Muscle layer of colon (tissue), 2 donors: ENCODE measurements around the gene PRKCD.

Experiments used
- H3K27ac ChIP-seq: one replicate; pipeline ENCODE4 v1.7.0; 2013; ENCODE audit warnings: low read depth, mild to moderate bottlenecking, low read length, moderate library complexity
- H3K27me3 ChIP-seq, 2 donors: one replicate each; pipeline ENCODE4 v1.7.0; 2013; ENCODE audit warnings: low read length in 2 of 2, mild to moderate bottlenecking in 2 of 2; ENCODE audit not compliant: insufficient read depth in 2 of 2, control insufficient read depth in 1 of 2
- H3K36me3 ChIP-seq: one replicate; pipeline ENCODE4 v1.7.0; 2013; ENCODE audit warnings: mild to moderate bottlenecking, low read length; ENCODE audit not compliant: insufficient read depth
- H3K4me1 ChIP-seq: one replicate; pipeline ENCODE4 v1.7.0; 2013; ENCODE audit warnings: mild to moderate bottlenecking, low read length; ENCODE audit not compliant: insufficient read depth
- H3K4me3 ChIP-seq, 2 donors: one replicate each; pipeline ENCODE4 v1.7.0; 2013; ENCODE audit warnings: low read length in 2 of 2, low read depth in 1 of 2, mild to moderate bottlenecking in 1 of 2, moderate library complexity in 1 of 2
- H3K9ac ChIP-seq: one replicate; pipeline ENCODE4 v1.7.0; 2013; ENCODE audit warnings: low read length
- H3K9me3 ChIP-seq: one replicate; pipeline ENCODE4 v1.7.0; 2013; ENCODE audit warnings: mild to moderate bottlenecking, low read length
- donor health status: abdominal sarcoma.
- donor health status: Adenocarcinoma of cecum.

The PRKCD gene

DNA sequence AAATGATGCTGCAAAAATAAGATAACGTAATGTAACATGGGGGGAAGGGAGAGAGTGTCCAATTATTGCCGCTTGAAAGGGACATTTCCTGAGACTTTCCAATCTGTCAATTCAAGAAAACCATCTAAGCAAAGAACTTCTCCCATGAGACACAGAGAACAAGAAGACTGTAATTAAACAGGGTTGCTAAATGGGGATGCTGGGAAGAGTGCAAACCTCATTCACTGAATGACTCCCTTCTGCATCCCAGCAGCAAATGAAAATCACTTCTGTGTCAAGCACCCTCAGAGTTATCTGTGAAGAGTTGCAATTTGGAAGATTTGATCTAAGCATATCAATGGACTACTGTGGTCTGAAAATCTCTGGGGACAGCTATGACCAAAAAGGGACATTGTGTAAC lies 34.4 kb upstream of the PRKCD start:
- H3K4me3 ChIP-seq: no peak overlapping the region
- no peaks in the 10 kb centered on the region for H3K27me3 ChIP-seq
- peaks cover 16% of the 10 kb centered on the region for H3K4me1 ChIP-seq
- H3K9me3 ChIP-seq: no peaks in the 10 kb centered on the region
- H3K27ac ChIP-seq: no peak overlapping the region
- peaks cover 41% of the 10 kb centered on the region for H3K36me3 ChIP-seq
- H3K9ac ChIP-seq: no peak overlapping the region

DNA sequence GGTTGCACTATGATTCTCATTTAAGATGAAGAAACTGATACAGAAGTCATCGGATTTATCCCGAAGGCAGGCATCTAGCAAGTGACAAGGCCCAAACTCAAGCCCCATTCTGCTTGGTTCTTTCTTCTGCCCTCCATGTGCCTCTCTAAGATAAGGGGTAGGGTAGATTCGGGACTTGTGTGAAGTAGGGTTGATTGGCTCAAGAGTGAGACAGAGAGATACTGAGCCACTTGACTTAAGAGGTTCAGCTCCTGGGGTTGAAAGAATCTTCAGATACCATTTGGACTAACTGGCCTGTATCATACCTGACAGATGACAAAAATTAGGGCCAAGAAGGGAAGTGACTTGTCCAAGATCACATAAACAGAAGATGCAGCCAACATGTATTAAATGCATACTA lies 31.7 kb upstream of the PRKCD start:
- H3K27ac ChIP-seq: no peak overlapping the region
- H3K9me3 ChIP-seq: no peaks in the 10 kb centered on the region
- H3K36me3 ChIP-seq: peaks cover 16% of the 10 kb centered on the region

DNA sequence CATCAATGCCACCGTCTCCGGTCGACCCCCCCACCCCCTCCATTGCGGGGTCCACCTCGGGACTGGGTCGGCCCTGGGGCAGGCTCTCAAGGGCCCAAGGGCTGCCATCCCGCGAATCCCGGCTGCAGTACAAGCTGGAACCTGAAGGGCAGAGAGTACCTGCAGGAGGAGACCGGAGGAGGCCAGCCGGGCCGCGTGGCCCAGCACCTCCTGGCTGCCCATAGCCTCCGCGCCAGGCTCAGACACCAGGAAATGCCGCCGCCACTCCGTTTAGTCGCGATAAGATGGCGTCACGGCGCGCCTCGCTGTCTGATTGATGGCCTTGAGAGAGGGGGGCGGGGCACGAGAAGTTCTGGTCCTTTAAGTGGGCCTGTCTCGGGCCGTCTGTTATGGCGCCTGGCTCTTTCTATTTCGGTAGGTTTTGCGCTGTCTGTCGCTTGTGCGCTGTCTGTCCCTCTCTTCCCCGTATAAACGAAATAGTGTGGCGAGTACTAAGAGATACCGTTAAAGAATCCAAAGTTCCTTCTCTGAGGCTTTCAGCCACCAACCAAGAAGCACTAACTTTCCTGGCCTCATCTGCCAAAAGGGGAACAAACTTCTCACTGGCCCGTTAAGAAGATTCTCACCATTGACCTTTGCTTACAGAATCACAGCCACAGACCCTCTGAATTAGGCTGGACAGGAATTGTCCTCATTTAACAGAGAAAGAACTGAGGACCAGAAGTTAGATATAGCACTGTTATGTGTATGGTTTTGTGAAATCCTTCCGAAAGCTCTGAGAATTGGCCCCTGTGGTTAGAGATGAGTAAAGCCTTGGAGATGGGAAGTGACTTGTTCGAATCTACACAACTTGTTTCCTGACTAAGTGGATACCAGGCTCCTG lies 30.6 kb upstream of the PRKCD start, which contains the start of gene RFT1:
Gene RFT1, minus strand, starts transcription at position 257 of the 883 bp plus-strand sequence. Its CDS starts 35 bp downstream, at position 222.
- peaks cover 16% of the 10 kb centered on the region for H3K4me1 ChIP-seq
- H3K9ac ChIP-seq: peak within 1 kb of the TSS; percentile 82
- peak within 1 kb of the TSS; percentile 66 to 73 for H3K4me3 ChIP-seq

More for the DNA sequence above, 31.7 kb upstream of the PRKCD start:
- peak overlapping the region; percentile 66 to 73 for H3K4me3 ChIP-seq
- H3K9ac ChIP-seq: peak overlapping the region; percentile 71
- H3K27me3 ChIP-seq: no peaks in the 10 kb centered on the region
- H3K4me1 ChIP-seq: peaks cover 16% of the 10 kb centered on the region

DNA sequence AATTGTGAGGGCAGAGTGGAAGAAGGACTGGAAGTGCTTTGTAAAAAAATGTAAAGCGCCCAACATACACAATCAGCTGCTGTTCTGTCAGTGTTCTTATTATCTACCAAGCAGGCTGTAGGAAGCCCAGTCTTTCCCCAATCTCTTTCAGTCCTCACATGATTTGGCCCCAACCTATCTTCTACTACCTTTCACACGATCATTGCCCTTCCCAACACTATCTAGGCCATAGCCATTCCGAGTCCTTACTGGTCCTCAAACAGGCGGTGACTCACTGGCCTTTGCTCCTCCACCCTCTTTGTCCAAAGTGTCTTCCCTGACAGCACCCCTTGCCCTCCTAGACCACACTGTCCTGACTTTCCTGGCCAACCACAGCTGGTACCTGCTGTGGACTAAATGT lies 29.9 kb upstream of the PRKCD start:
- no peaks in the 10 kb centered on the region for H3K36me3 ChIP-seq
- peak overlapping the region; percentile 82 for H3K9ac ChIP-seq
- peak overlapping the region; percentile 66 to 73 for H3K4me3 ChIP-seq
- peak overlapping the region; percentile 70 for H3K27ac ChIP-seq
- peaks cover 16% of the 10 kb centered on the region for H3K4me1 ChIP-seq
- H3K27me3 ChIP-seq: no peaks in the 10 kb centered on the region
- no peaks in the 10 kb centered on the region for H3K9me3 ChIP-seq

More for the DNA sequence above, 30.6 kb upstream of the PRKCD start, which contains the start of gene RFT1:
- H3K27me3 ChIP-seq: no peaks in the 10 kb centered on the region
- H3K9me3 ChIP-seq: no peaks in the 10 kb centered on the region
- H3K36me3 ChIP-seq: peaks cover 5% of the 10 kb centered on the region
- peak within 1 kb of the TSS; percentile 70 for H3K27ac ChIP-seq

DNA sequence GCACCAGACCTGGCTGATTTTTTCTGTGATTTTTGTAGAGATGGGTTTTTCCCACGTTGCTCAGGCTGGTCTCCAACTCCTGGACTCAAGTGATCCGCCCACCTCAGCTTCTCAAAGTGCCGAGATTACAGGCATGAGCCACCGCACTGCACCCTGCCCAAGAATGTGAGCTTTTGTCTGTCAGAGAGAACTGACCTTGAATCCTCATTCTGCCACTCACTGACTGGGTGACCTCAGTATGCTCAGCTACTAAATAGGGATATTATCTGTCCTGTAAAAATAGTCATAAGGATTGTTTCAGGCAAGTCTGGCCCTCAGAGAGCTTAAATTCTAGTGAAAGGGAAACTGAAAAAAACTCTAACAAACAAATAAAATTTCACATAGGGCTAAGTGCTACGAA lies 28.7 kb upstream of the PRKCD start:
- Histone ChIP-seq H3K36me3 (no peaks in the 10 kb centered on the region), H3K27ac (no peak overlapping the region), H3K9me3 (no peaks in the 10 kb centered on the region), H3K4me3 (no peak overlapping the region), H3K27me3 (no peaks in the 10 kb centered on the region), H3K4me1 (peaks cover 16% of the 10 kb centered on the region), H3K9ac (no peak overlapping the region)

DNA sequence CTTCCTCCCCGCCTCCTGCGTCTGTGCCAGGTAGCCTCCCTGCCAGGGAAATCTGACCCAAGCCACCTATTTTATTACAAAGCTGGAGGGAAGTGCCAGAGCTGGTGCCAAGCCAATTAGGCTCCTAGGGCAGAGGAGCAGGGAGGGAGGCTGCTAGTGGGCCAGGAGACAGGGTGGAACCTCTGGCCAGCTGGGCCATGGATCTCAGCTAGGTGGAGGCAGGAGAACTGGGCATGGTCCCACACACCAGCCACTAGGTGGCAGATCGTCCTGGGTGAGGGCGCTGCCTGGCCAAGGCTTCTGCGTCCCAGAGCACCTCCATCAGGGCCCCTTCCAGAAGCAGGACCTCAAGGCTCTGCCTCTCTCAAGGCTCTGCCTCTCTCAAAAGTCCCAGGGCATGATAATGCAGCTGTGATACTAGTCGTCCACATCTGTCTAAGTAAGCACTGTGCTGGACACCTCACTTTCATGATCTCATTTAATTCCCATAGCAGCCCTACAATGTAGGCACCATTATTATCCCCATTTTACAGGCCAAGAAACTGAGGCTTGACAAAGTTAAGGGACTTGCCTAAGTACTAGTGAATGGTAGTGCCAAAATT lies 26.3 kb upstream of the PRKCD start:
- no peaks in the 10 kb centered on the region for H3K36me3 ChIP-seq
- no peak overlapping the region for H3K9ac ChIP-seq
- no peak overlapping the region for H3K4me3 ChIP-seq
- H3K4me1 ChIP-seq: peaks cover 8% of the 10 kb centered on the region
- no peaks in the 10 kb centered on the region for H3K27me3 ChIP-seq
- H3K27ac ChIP-seq: no peak overlapping the region
- H3K9me3 ChIP-seq: no peaks in the 10 kb centered on the region

DNA sequence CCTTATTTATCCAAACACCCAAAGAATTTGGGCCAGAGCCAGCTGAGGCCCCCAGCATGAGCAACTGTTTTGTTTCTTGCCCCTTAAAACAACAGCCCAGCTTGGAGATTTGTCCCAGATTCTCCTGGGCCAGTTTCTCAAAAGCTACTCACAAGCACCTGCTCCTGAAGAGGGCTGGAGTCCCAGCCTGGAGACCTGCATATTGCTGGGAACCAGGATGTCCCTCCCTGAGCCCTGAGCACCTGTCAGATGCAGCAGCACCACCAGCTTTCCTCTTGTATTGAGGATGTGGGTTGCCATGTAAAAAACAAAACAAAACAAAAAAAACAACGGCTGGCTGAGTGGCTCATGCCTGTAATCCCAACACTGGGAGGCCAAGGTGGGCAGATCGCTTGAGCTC lies 23.8 kb upstream of the PRKCD start:
- Histone ChIP-seq H3K4me1 (no peaks in the 10 kb centered on the region), H3K27ac (no peak overlapping the region), H3K9me3 (no peaks in the 10 kb centered on the region), H3K4me3 (no peak overlapping the region), H3K9ac (no peak overlapping the region), H3K36me3 (no peaks in the 10 kb centered on the region), H3K27me3 (no peaks in the 10 kb centered on the region)

DNA sequence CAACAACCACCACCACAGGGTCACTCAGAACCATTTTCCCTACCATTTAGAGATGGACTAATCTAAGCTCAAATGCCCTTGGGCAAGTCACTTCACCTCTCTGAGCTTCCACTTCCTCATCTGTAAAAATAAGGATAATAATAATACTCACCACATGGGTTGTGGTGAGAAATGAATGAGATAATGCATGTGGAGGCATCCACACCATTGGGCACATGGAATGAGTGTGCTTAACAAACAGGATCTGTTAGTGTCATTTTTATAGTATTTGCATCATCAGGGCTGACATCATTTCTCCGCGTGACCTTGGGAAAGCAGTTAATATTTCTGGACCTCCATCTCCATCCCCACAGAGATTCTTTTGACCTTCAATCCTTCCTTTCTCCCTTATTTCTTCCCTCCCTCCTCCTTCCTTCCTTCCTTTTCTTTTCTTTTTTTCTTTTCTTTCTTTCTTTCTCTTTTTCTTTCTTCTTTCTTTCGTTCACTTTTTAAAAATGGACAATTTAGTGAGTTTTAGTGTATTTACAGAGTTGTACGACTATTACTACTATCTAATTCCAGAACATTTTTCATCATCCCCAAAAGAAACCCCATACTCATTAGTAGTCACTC lies 23.1 kb upstream of the PRKCD start:
- Histone ChIP-seq H3K9ac (no peak overlapping the region), H3K9me3 (no peaks in the 10 kb centered on the region), H3K4me3 (no peak overlapping the region), H3K4me1 (no peaks in the 10 kb centered on the region), H3K27me3 (no peaks in the 10 kb centered on the region), H3K27ac (no peak overlapping the region), H3K36me3 (no peaks in the 10 kb centered on the region)

DNA sequence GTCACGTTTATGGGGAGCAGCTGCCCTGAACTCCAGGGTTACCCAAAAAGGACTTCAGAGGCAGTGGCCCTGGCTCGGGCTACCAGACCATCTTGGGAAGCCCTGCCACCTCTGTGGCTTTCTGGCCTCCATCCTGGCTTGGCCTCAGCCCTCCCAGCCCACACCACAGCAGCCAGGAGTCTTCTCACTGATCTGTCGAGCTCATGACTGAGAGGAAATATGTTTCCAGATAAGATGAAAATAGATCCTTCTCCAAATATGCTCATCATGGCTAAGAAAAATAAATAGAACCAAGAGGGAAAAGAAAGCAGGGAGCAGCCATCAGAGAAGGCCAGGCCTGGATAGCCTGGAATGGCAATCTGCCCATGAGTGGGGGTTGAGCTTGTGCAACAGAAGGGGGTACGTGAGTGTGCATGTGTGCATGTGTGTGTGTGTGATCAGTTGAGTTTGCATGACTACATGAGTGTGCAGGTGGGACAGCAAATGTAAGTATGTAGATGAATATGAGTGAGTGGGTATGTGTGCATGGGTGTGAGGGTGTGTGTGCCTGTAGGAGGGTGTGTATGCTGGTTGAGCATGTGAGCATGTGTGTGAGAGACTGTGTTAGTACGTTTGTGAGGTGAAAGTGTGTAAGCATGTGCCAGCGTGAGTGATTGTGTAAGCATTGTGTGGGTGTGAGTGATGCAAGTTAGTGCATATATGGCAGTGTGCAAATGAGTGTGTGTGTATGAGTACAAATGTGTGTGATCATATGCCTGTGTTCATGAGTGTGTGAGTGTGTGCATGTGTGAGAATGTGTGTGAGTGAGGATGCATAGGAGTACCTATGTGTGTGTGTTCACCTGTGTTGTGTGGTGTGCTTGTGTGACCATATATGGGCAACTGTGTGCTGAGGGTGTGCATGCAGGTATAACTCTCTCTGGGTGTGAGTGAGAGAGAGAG lies 20.8 kb upstream of the PRKCD start:
- H3K4me1 ChIP-seq: no peaks in the 10 kb centered on the region
- H3K9ac ChIP-seq: no peak overlapping the region
- no peaks in the 10 kb centered on the region for H3K9me3 ChIP-seq
- no peaks in the 10 kb centered on the region for H3K36me3 ChIP-seq
- no peaks in the 10 kb centered on the region for H3K27me3 ChIP-seq
- H3K4me3 ChIP-seq: no peak overlapping the region
- no peak overlapping the region for H3K27ac ChIP-seq

DNA sequence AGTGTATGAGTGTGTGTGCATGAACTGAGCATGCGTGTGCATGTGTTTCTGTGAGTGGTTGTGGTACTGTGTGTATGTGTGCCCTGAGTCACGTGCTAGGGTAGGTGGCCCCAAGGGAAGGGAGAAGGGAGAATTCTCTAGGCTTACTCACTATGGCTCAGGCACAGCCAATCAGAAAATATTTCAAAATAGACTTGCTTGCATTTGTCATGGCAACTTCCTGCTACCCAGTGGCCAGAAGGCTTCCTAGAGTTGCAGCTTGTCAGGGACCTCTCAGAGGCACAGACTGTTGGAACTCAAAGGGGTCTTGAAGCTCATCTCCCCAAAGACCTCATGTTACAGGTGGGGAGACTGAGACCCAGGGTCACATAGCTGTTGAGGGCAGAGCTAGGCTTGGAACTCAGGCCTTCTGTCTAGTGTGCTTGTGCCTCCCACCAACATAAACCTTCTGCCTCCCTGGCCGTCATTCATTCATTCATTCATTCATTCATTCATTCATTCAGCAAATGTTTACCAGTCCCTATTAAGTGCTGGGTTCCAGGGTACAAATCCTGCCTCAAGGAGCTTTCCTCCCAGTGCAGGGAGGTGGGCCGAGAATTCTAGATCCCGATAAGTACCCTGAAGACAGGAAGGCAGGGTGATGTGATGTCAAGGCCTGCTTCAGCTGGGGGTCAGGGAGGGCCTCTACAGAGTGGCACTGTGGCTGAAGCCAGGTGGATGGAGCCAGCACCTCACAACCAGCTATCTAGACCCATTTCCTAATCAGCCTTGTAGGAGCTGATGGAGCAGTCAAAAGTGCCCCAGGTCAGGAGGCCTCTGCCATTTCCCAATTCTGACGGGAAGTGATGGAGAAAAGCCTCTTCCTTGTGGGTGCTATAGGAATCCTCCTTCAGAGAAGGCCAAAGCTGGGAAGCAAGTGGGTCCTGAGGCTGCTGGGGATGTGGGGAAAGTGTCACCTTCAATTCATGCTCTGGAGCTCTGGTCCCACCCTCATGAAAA lies 19.9 kb upstream of the PRKCD start:
- H3K4me3 ChIP-seq: no peak overlapping the region
- H3K27me3 ChIP-seq: no peaks in the 10 kb centered on the region
- no peaks in the 10 kb centered on the region for H3K4me1 ChIP-seq

More for the DNA sequence above, 19.9 kb upstream of the PRKCD start:
- Histone ChIP-seq H3K27ac (no peak overlapping the region), H3K9me3 (no peaks in the 10 kb centered on the region), H3K36me3 (no peaks in the 10 kb centered on the region), H3K9ac (no peak overlapping the region)
